HG03025 (cell line): ENCODE measurements around the gene HCN1.
"Not testable (repeated sequence)": the region's sequence is repeated elsewhere in the genome, so short reads cannot be mapped to it uniquely, and the experiment has no call there.

ENCODE experiments used
- ATAC-seq: cut with Tn5 transposase; IDR thresholded peaks from one replicate; pipeline ENCODE4 v1.9.1; 2021; ENCODE audit warnings: mild to moderate bottlenecking, moderate library complexity; ENCODE audit not compliant: unreplicated experiment, low FRiP score

HCN1 gene

GRCh38 chr5:45440466-45440865 is 255.7 kb downstream of the HCN1 start:
- no peak for ATAC-seq

GRCh38 chr5:45437752-45438151 is 258.4 kb downstream of the HCN1 start:
- no peak for ATAC-seq

GRCh38 chr5:45417285-45417998 is 278.7 kb downstream of the HCN1 start:
- ATAC-seq: no peak

GRCh38 chr5:45414620-45415573 is 281.3 kb downstream of the HCN1 start:
- ATAC-seq: no peak

- ATAC-seq: no peak
Measured at GRCh38 chr5:45411971-45412612, 284.1 kb downstream of the HCN1 start.

- ATAC-seq: no peak
Measured at GRCh38 chr5:45410304-45410995, 285.7 kb downstream of the HCN1 start.

- no peak for ATAC-seq
Measured at GRCh38 chr5:45408067-45408466, 288.1 kb downstream of the HCN1 start.

- no peak for ATAC-seq
Measured at GRCh38 chr5:45402804-45403455, 293.2 kb downstream of the HCN1 start.

GRCh38 chr5:45399041-45399440 is 297.1 kb downstream of the HCN1 start:
- no peak for ATAC-seq

GRCh38 chr5:45385321-45386058 is 310.7 kb downstream of the HCN1 start:
- ATAC-seq: no peak

- ATAC-seq: no peak
Measured at GRCh38 chr5:45383985-45384384, 312.2 kb downstream of the HCN1 start.

- no peak for ATAC-seq
Measured at GRCh38 chr5:45382583-45382982, 313.6 kb downstream of the HCN1 start.

GRCh38 chr5:45376417-45376816 is 319.8 kb downstream of the HCN1 start:
- ATAC-seq: no peak

GRCh38 chr5:45372629-45373028 is 323.6 kb downstream of the HCN1 start:
- no peak for ATAC-seq

- ATAC-seq: not testable (repeated sequence)
Measured at GRCh38 chr5:45371423-45371822, 324.8 kb downstream of the HCN1 start.

- no peak for ATAC-seq
Measured at GRCh38 chr5:45355189-45355992, 340.8 kb downstream of the HCN1 start.

GRCh38 chr5:45336464-45336863 is 359.7 kb downstream of the HCN1 start:
- no peak for ATAC-seq

GRCh38 chr5:45335978-45336377 is 360.2 kb downstream of the HCN1 start:
- no peak for ATAC-seq

- ATAC-seq: no peak
Measured at GRCh38 chr5:45335346-45335745, 360.8 kb downstream of the HCN1 start.
